ENCODE measurements around the gene SMPX. TPM values are rescaled to one million over a fixed set of nuclear protein-coding genes. Genes with fewer than 3 reads are reported as not detected.

Gene SMPX
- total RNA-seq, 1 experiment from 2014 or later: not detected

GRCh38 chrX:21745756-21746155 is 12.2 kb downstream of the SMPX start:
- peak; percentile 46 for TF ChIP-seq CTCF (IDR thresholded peaks at IDR 0.05; ENCODE audit: unreplicated experiment)

GRCh38 chrX:21744721-21745120 is 13.2 kb downstream of the SMPX start:
- Mint-ChIP-seq H3K36me3 (ENCODE audit: insufficient read depth, unreplicated experiment) (peaks cover 5% of the 10 kb centered on the region), H3K4me3 (ENCODE audit: unreplicated experiment) (no peak overlapping the region), H3K27ac (ENCODE audit: low read depth, unreplicated experiment) (no peak overlapping the region), H3K4me1 (ENCODE audit: insufficient read depth, unreplicated experiment) (no peaks in the 10 kb centered on the region), H3K27me3 (ENCODE audit: insufficient read depth, unreplicated experiment) (peaks cover 70% of the 10 kb centered on the region), H3K9me3 (ENCODE audit: unreplicated experiment) (no peaks in the 10 kb centered on the region)
- no TSS peak for BruUV-seq (replicated peaks)
- ChIA-PET POLR2A (no interaction called here), CTCF (interaction anchor here (0.8 to 2.0 kb wide), 5 partner anchors 40 to 1215 kb away, joined by 3 to 8 read pairs (median 3); no protein-coding TSS in a partner anchor)
- intact Hi-C loops (cut with micrococcal nuclease): loop anchor here (1.0 to 5.0 kb wide), 2 partner anchors 233 to 1214 kb away; no protein-coding TSS in a partner anchor
- TF ChIP-seq CTCF (IDR thresholded peaks at IDR 0.05; ENCODE audit: unreplicated experiment): no peak
- no peak for DNase-seq (ENCODE audit: unreplicated experiment)

More at GRCh38 chrX:21745756-21746155, 12.2 kb downstream of the SMPX start:
- Mint-ChIP-seq H3K27ac (ENCODE audit: low read depth, unreplicated experiment) (no peak overlapping the region), H3K27me3 (ENCODE audit: insufficient read depth, unreplicated experiment) (peaks cover 72% of the 10 kb centered on the region), H3K4me3 (ENCODE audit: unreplicated experiment) (no peak overlapping the region), H3K4me1 (ENCODE audit: insufficient read depth, unreplicated experiment) (no peaks in the 10 kb centered on the region), H3K9me3 (ENCODE audit: unreplicated experiment) (no peaks in the 10 kb centered on the region), H3K36me3 (ENCODE audit: insufficient read depth, unreplicated experiment) (peaks cover 5% of the 10 kb centered on the region)
- intact Hi-C loops (cut with micrococcal nuclease): loop anchor here (1.0 to 5.0 kb wide), 2 partner anchors 232 to 1215 kb away; no protein-coding TSS in a partner anchor
- CTCF ChIA-PET: interaction anchor here (0.7 to 2.9 kb wide), 12 partner anchors 11 to 1216 kb away, joined by 3 to 15 read pairs (median 3); partner anchors contain the start of gene SMPX
- DNase-seq (ENCODE audit: unreplicated experiment): peak; percentile 47
- no TSS peak for BruUV-seq (replicated peaks)
- POLR2A ChIA-PET: no interaction called here

GRCh38 chrX:21744060-21744459 is 13.9 kb downstream of the SMPX start:
- H3K27me3 Mint-ChIP-seq (ENCODE audit: insufficient read depth, unreplicated experiment): peaks cover 64% of the 10 kb centered on the region
- H3K9me3 Mint-ChIP-seq (ENCODE audit: unreplicated experiment): no peaks in the 10 kb centered on the region
- no peak for DNase-seq (ENCODE audit: unreplicated experiment)
- no TSS peak for BruUV-seq (replicated peaks)
- peaks cover 5% of the 10 kb centered on the region for H3K36me3 Mint-ChIP-seq (ENCODE audit: insufficient read depth, unreplicated experiment)
- ChIA-PET CTCF (interaction anchor here (2.0 kb wide), 1 partner anchor 1215 kb away, joined by 8 read pairs; no protein-coding TSS in a partner anchor), POLR2A (no interaction called here)
- no peak for TF ChIP-seq CTCF (IDR thresholded peaks at IDR 0.05; ENCODE audit: unreplicated experiment)
- no peaks in the 10 kb centered on the region for H3K4me1 Mint-ChIP-seq (ENCODE audit: insufficient read depth, unreplicated experiment)
- intact Hi-C loops (cut with micrococcal nuclease): no loop called here
- H3K27ac Mint-ChIP-seq (ENCODE audit: low read depth, unreplicated experiment): no peak overlapping the region
- H3K4me3 Mint-ChIP-seq (ENCODE audit: unreplicated experiment): no peak overlapping the region

GRCh38 chrX:21741869-21742701 is 15.8 kb downstream of the SMPX start:
- Mint-ChIP-seq H3K27me3 (ENCODE audit: insufficient read depth, unreplicated experiment) (peaks cover 64% of the 10 kb centered on the region), H3K4me3 (ENCODE audit: unreplicated experiment) (no peak overlapping the region), H3K9me3 (ENCODE audit: unreplicated experiment) (no peaks in the 10 kb centered on the region), H3K4me1 (ENCODE audit: insufficient read depth, unreplicated experiment) (no peaks in the 10 kb centered on the region), H3K27ac (ENCODE audit: low read depth, unreplicated experiment) (no peak overlapping the region), H3K36me3 (ENCODE audit: insufficient read depth, unreplicated experiment) (peaks cover 5% of the 10 kb centered on the region)
- ChIA-PET POLR2A (no interaction called here), CTCF (interaction anchor here (0.7 kb wide), 2 partner anchors 76 to 1214 kb away, joined by 3 read pairs; no protein-coding TSS in a partner anchor)
- no TSS peak for BruUV-seq (replicated peaks)
- peak; percentile 20 for DNase-seq (ENCODE audit: unreplicated experiment)
- intact Hi-C loops (cut with micrococcal nuclease): no loop called here
- TF ChIP-seq CTCF (IDR thresholded peaks at IDR 0.05; ENCODE audit: unreplicated experiment): no peak

Data from MCF 10A (cell line).